ENCODE measurements around the gene E2F8.

- TF ChIP-seq CTCF (IDR thresholded peaks at IDR 0.05) (no peak), POLR2A (IDR thresholded peaks at IDR 0.05) (no peak)
These were observed 2.4 kb upstream of the E2F8 start for GRCh38 chr11:19243143-19243542.
